ENCODE results near the gene ABCA13. TPM values are rescaled to one million over a fixed set of nuclear protein-coding genes. Genes with fewer than 3 reads are reported as not detected.

ABCA13 gene
- total RNA-seq, 1 experiment from 2014 or later, result 2.1 TPM

- H3K79me2 ChIP-seq (ENCODE audit: low read length), result no peaks in the 10 kb centered on the region
- TF ChIP-seq EZH2 (IDR thresholded peaks at IDR 0.05; ENCODE audit: low read length, unreplicated experiment) (no peak), EZH2phosphoT487 (IDR thresholded peaks at IDR 0.05; ENCODE audit: borderline replicate concordance, low read length) (no peak)
- TF ChIP-seq, protein P1, sequence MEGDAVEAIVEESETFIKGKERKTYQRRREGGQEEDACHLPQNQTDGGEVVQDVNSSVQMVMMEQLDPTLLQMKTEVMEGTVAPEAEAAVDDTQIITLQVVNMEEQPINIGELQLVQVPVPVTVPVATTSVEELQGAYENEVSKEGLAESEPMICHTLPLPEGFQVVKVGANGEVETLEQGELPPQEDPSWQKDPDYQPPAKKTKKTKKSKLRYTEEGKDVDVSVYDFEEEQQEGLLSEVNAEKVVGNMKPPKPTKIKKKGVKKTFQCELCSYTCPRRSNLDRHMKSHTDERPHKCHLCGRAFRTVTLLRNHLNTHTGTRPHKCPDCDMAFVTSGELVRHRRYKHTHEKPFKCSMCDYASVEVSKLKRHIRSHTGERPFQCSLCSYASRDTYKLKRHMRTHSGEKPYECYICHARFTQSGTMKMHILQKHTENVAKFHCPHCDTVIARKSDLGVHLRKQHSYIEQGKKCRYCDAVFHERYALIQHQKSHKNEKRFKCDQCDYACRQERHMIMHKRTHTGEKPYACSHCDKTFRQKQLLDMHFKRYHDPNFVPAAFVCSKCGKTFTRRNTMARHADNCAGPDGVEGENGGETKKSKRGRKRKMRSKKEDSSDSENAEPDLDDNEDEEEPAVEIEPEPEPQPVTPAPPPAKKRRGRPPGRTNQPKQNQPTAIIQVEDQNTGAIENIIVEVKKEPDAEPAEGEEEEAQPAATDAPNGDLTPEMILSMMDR (conservative IDR thresholded peaks at IDR 0.05; ENCODE audit: low read depth, low read length), result no peak
- intact Hi-C loops (cut with micrococcal nuclease), result no loop called here
- BruUV-seq (replicated peaks), result no TSS peak
- CTCF ChIA-PET, result no interaction called here
- no peak overlapping the region for H3K9ac ChIP-seq (ENCODE audit: low read length)
- ATAC-seq (no peak), DNase-seq (no peak)
- no peak overlapping the region for H3K4me2 ChIP-seq (ENCODE audit: low read length)
- no peak overlapping the region for H3K27ac ChIP-seq (ENCODE audit: low read length)
- H3K9me3 ChIP-seq (ENCODE audit: low read length), result no peaks in the 10 kb centered on the region
- no peak overlapping the region for H3K4me3 ChIP-seq (ENCODE audit: low read length)
- no peaks in the 10 kb centered on the region for H3K4me1 ChIP-seq (ENCODE audit: insufficient read depth, low read length)
- H3F3A ChIP-seq (ENCODE audit: low read length, unreplicated experiment), result no peaks in the 10 kb centered on the region
- H3K9me2 ChIP-seq (replicated peaks; ENCODE audit: low read length), result no peaks in the 10 kb centered on the region
- no peaks in the 10 kb centered on the region for H3K27me3 ChIP-seq (ENCODE audit: low read length)
- no peaks in the 10 kb centered on the region for H3K36me3 ChIP-seq (ENCODE audit: low read depth, low read length)
- POLR2A ChIA-PET (ENCODE audit: unreplicated experiment), result no interaction called here
- H2AFZ ChIP-seq (ENCODE audit: low read length), result no peak overlapping the region
- H4K20me1 ChIP-seq (ENCODE audit: low read length), result no peaks in the 10 kb centered on the region
These were observed 90.4 kb downstream of the ABCA13 start for GRCh38 chr7:48261696-48262095.

GRCh38 chr7:48262606-48263310 is 91.5 kb downstream of the ABCA13 start:
- H3K9me3 ChIP-seq (ENCODE audit: low read length), result no peaks in the 10 kb centered on the region
- no peak overlapping the region for H3K27ac ChIP-seq (ENCODE audit: low read length)
- H3K4me2 ChIP-seq (ENCODE audit: low read length), result no peak overlapping the region
- H3F3A ChIP-seq (ENCODE audit: low read length, unreplicated experiment), result no peaks in the 10 kb centered on the region
- no peak overlapping the region for H3K4me3 ChIP-seq (ENCODE audit: low read length)
- no peaks in the 10 kb centered on the region for H4K20me1 ChIP-seq (ENCODE audit: low read length)
- ATAC-seq (no peak), DNase-seq (no peak)
- H3K36me3 ChIP-seq (ENCODE audit: low read depth, low read length), result no peaks in the 10 kb centered on the region
- no peak overlapping the region for H3K9ac ChIP-seq (ENCODE audit: low read length)
- BruUV-seq (replicated peaks), result no TSS peak
- no peaks in the 10 kb centered on the region for H3K27me3 ChIP-seq (ENCODE audit: low read length)
- ChIA-PET POLR2A (ENCODE audit: unreplicated experiment) (no interaction called here), CTCF (no interaction called here)
- intact Hi-C loops (cut with micrococcal nuclease), result no loop called here
- no peak overlapping the region for H2AFZ ChIP-seq (ENCODE audit: low read length)
- H3K4me1 ChIP-seq (ENCODE audit: insufficient read depth, low read length), result no peaks in the 10 kb centered on the region
- H3K79me2 ChIP-seq (ENCODE audit: low read length), result no peaks in the 10 kb centered on the region
- TF ChIP-seq EZH2 (IDR thresholded peaks at IDR 0.05; ENCODE audit: low read length, unreplicated experiment) (no peak), EZH2phosphoT487 (IDR thresholded peaks at IDR 0.05; ENCODE audit: borderline replicate concordance, low read length) (no peak)
- no peaks in the 10 kb centered on the region for H3K9me2 ChIP-seq (replicated peaks; ENCODE audit: low read length)

GRCh38 chr7:48263311-48263650 is 92.0 kb downstream of the ABCA13 start:
- CTCF ChIA-PET, result no interaction called here

More at GRCh38 chr7:48263311-48263650, 92.0 kb downstream of the ABCA13 start:
- Histone ChIP-seq H3K4me3 (ENCODE audit: low read length) (no peak overlapping the region), H4K20me1 (ENCODE audit: low read length) (no peaks in the 10 kb centered on the region), H2AFZ (ENCODE audit: low read length) (no peak overlapping the region), H3K36me3 (ENCODE audit: low read depth, low read length) (no peaks in the 10 kb centered on the region), H3K9me2 (replicated peaks; ENCODE audit: low read length) (no peaks in the 10 kb centered on the region), H3K27ac (ENCODE audit: low read length) (no peak overlapping the region), H3F3A (ENCODE audit: low read length, unreplicated experiment) (no peaks in the 10 kb centered on the region), H3K79me2 (ENCODE audit: low read length) (no peaks in the 10 kb centered on the region), H3K9me3 (ENCODE audit: low read length) (no peaks in the 10 kb centered on the region), H3K27me3 (ENCODE audit: low read length) (no peaks in the 10 kb centered on the region), H3K4me1 (ENCODE audit: insufficient read depth, low read length) (0 out of 2 replicates have a peak, but pooled peaks cover under 1% of the 10 kb centered on the region), H3K4me2 (ENCODE audit: low read length) (no peak overlapping the region), H3K9ac (ENCODE audit: low read length) (no peak overlapping the region)
- TF ChIP-seq EZH2 (IDR thresholded peaks at IDR 0.05; ENCODE audit: low read length, unreplicated experiment) (no peak), EZH2phosphoT487 (IDR thresholded peaks at IDR 0.05; ENCODE audit: borderline replicate concordance, low read length) (no peak)
- TF ChIP-seq, protein P1 (conservative IDR thresholded peaks at IDR 0.05; ENCODE audit: low read depth, low read length), result no peak
- POLR2A ChIA-PET (ENCODE audit: unreplicated experiment), result no interaction called here
- BruUV-seq (replicated peaks), result no TSS peak
- intact Hi-C loops (cut with micrococcal nuclease), result no loop called here
- ATAC-seq (no peak), DNase-seq (no peak)

Data from PC-3 (cell line).